SK-N-SH treated with all-trans-retinoic acid at 6 μM for 48 hours (cell line): ENCODE measurements around the gene CRISP3.

Source experiments
- ATAC-seq: fragments of 200-7000 bp; cut with Tn5 transposase; 3 replicates; pipeline ENCODE4 v1.9.1; 2020; ENCODE audit warnings: mild to moderate bottlenecking, moderate library complexity
- ARNTL ChIP-seq: fragments of 450-650 bp; formaldehyde crosslinking; IDR thresholded peaks from 2 replicates; pipeline ENCODE4 v1.5.0; 2020; ENCODE audit warnings: low read depth, mild to moderate bottlenecking, moderate library complexity, borderline replicate concordance
- BACH2 ChIP-seq: fragments of 250-450 bp; sonication (Bioruptor Pico); IDR thresholded peaks from 2 replicates; pipeline ENCODE4 v1.9.0; 2021; ENCODE audit warnings: mild to moderate bottlenecking, borderline replicate concordance
- CREB5 ChIP-seq: fragments of 250-450 bp; sonication (Bioruptor Pico); IDR thresholded peaks from 2 replicates; pipeline ENCODE4 v1.5.1; 2020; ENCODE audit warnings: low read depth, mild to moderate bottlenecking, moderate library complexity
- CSDC2 ChIP-seq: fragments of 250-450 bp; sonication (Bioruptor Pico); IDR thresholded peaks from 2 replicates; pipeline ENCODE4 v1.5.0; 2020; ENCODE audit warnings: mild to moderate bottlenecking, moderate library complexity
- CSRNP3 ChIP-seq: fragments of 250-450 bp; sonication (Bioruptor Pico); IDR thresholded peaks from 2 replicates; pipeline ENCODE4 v1.5.1; 2021; ENCODE audit warnings: mild to moderate bottlenecking, moderate library complexity
- ESRRG ChIP-seq: fragments of 250-450 bp; sonication (Bioruptor Pico); IDR thresholded peaks from 2 replicates; pipeline ENCODE4 v1.6.1; 2021; ENCODE audit warnings: mild to moderate bottlenecking
- GLIS3 ChIP-seq: fragments of 250-450 bp; sonication (Bioruptor Pico); IDR thresholded peaks from 2 replicates; pipeline ENCODE4 v1.5.0; 2020; ENCODE audit warnings: mild to moderate bottlenecking, moderate library complexity
- ISL1 ChIP-seq: fragments of 250-450 bp; sonication (Bioruptor Pico); IDR thresholded peaks from 2 replicates; pipeline ENCODE4 v2.1.2; 2022; ENCODE audit warnings: mild to moderate bottlenecking, moderate library complexity
- OSR1 ChIP-seq: fragments of 250-450 bp; sonication (Bioruptor Pico); IDR thresholded peaks from 2 replicates; pipeline ENCODE4 v1.8.0; 2022; ENCODE audit warnings: moderate library complexity, mild to moderate bottlenecking, inconsistent platforms
- PATZ1 ChIP-seq: fragments of 250-450 bp; sonication (Bioruptor Pico); IDR thresholded peaks from 2 replicates; pipeline ENCODE4 v1.8.0; 2020; ENCODE audit warnings: mild to moderate bottlenecking, moderate library complexity, borderline replicate concordance
- POU6F1 ChIP-seq: fragments of 250-450 bp; sonication (Bioruptor Pico); IDR thresholded peaks from 2 replicates; pipeline ENCODE4 v1.8.0; 2021; ENCODE audit warnings: low read depth, mild to moderate bottlenecking, moderate library complexity, borderline replicate concordance
- PPARA ChIP-seq: fragments of 250-450 bp; sonication (Bioruptor Pico); IDR thresholded peaks from 2 replicates; pipeline ENCODE4 v1.5.0; 2020; ENCODE audit warnings: mild to moderate bottlenecking, borderline replicate concordance
- RARB ChIP-seq: fragments of 250-450 bp; sonication (Bioruptor Pico); IDR thresholded peaks from 2 replicates; pipeline ENCODE4 v1.8.0; 2021; ENCODE audit warnings: mild to moderate bottlenecking, moderate library complexity
- SNAI2 ChIP-seq: fragments of 250-450 bp; sonication (Bioruptor Pico); IDR thresholded peaks from 2 replicates; pipeline ENCODE4 v1.5.0; 2020; ENCODE audit warnings: mild to moderate bottlenecking, moderate library complexity
- TCF4 ChIP-seq: fragments of 250-450 bp; sonication (Bioruptor Pico); IDR thresholded peaks from 2 replicates; pipeline ENCODE4 v1.8.0; 2021; ENCODE audit warnings: mild to moderate bottlenecking, moderate library complexity, borderline replicate concordance
- TOX ChIP-seq: fragments of 250-450 bp; sonication (Bioruptor Pico); IDR thresholded peaks from 2 replicates; pipeline ENCODE4 v1.8.0; 2021; ENCODE audit warnings: mild to moderate bottlenecking, moderate library complexity, borderline replicate concordance
- TSHZ2 ChIP-seq: fragments of 250-450 bp; sonication (Bioruptor Pico); IDR thresholded peaks from 2 replicates; pipeline ENCODE4 v1.5.0; 2020; ENCODE audit warnings: mild to moderate bottlenecking, moderate library complexity
- ZC3H10 ChIP-seq: fragments of 250-450 bp; sonication (Bioruptor Pico); IDR thresholded peaks from 2 replicates; pipeline ENCODE4 v1.5.1; 2021; ENCODE audit warnings: mild to moderate bottlenecking, moderate library complexity
- ZFP3 ChIP-seq: fragments of 250-450 bp; sonication (Bioruptor Pico); IDR thresholded peaks from 2 replicates; pipeline ENCODE4 v1.5.0; 2020; ENCODE audit warnings: mild to moderate bottlenecking, moderate library complexity
- ZFP30 ChIP-seq: fragments of 450-650 bp; formaldehyde crosslinking; IDR thresholded peaks from 2 replicates; pipeline ENCODE4 v1.5.0; 2022; ENCODE audit warnings: mild to moderate bottlenecking, moderate library complexity
- ZNF70 ChIP-seq: fragments of 450-650 bp; formaldehyde crosslinking; IDR thresholded peaks from 2 replicates; pipeline ENCODE4 v1.5.0; 2020; ENCODE audit warnings: mild to moderate bottlenecking, moderate library complexity
- ZNF8 ChIP-seq: fragments of 450-650 bp; formaldehyde crosslinking; IDR thresholded peaks from 2 replicates; pipeline ENCODE4 v1.5.0; 2020; ENCODE audit warnings: mild to moderate bottlenecking, moderate library complexity

The CRISP3 gene

GRCh38 chr6:49713346-49713745, 30.8 kb downstream of the CRISP3 start, which contains the start of gene CRISP2:
Gene CRISP2, minus strand, starts transcription at chr6:49713543. Its CDS starts 4,347 bp downstream, at chr6:49709196.
- ATAC-seq: no peak
- TF ChIP-seq ESRRG (CRISPR knock-in tag): no peak
- TF ChIP-seq GLIS3 (CRISPR knock-in tag): no peak
- TF ChIP-seq BACH2 (CRISPR knock-in tag): no peak
- TF ChIP-seq CSDC2 (CRISPR knock-in tag): no peak
- TF ChIP-seq CSRNP3 (CRISPR knock-in tag): no peak
- TF ChIP-seq ZFP30: no peak
- TF ChIP-seq TOX (CRISPR knock-in tag): no peak
- TF ChIP-seq SNAI2 (CRISPR knock-in tag): no peak
- TF ChIP-seq TSHZ2 (CRISPR knock-in tag): no peak
- no peak for TF ChIP-seq ZFP3 (CRISPR knock-in tag)
- TF ChIP-seq ARNTL: no peak
- no peak for TF ChIP-seq CREB5 (CRISPR knock-in tag)
- no peak for TF ChIP-seq ISL1 (CRISPR knock-in tag)
- no peak for TF ChIP-seq TCF4 (CRISPR knock-in tag)
- no peak for TF ChIP-seq PATZ1 (CRISPR knock-in tag)
- TF ChIP-seq ZNF8 (CRISPR knock-in tag): no peak
- no peak for TF ChIP-seq PPARA
- no peak for TF ChIP-seq OSR1 (CRISPR knock-in tag)
- no peak for TF ChIP-seq ZC3H10

GRCh38 chr6:49698478-49698877, 45.7 kb downstream of the CRISP3 start:
- TF ChIP-seq BACH2 (CRISPR knock-in tag) (no peak), OSR1 (CRISPR knock-in tag) (no peak), CSDC2 (CRISPR knock-in tag) (no peak), SNAI2 (CRISPR knock-in tag) (no peak), ZNF8 (CRISPR knock-in tag) (no peak), ISL1 (CRISPR knock-in tag) (no peak), ZNF70 (CRISPR knock-in tag) (no peak), RARB (CRISPR knock-in tag) (no peak), POU6F1 (CRISPR knock-in tag) (no peak), PPARA (no peak), ESRRG (CRISPR knock-in tag) (no peak), CSRNP3 (CRISPR knock-in tag) (no peak)
- no peak for ATAC-seq
